H9 (cell line): ENCODE data around the gene PRELID2. TPM values are rescaled to one million over a fixed set of nuclear protein-coding genes. Genes with fewer than 3 reads are reported as not detected.
A peak's percentile ranks its signal among the peaks of the same experiment; 100 is the strongest.

ENCODE experiments used
- DNase-seq: peaks from one replicate; pipeline ENCODE4 v3.0.0-alpha.2; 2017
- H2AFZ ChIP-seq: one replicate; pipeline ENCODE4 v1.6.1; 2013; ENCODE audit warnings: mild to moderate bottlenecking, low read length, control low read depth, moderate library complexity
- H2AK5ac ChIP-seq: 2 replicates; pipeline ENCODE4 v1.6.1; 2013; ENCODE audit warnings: low read length, control low read depth, mixed read lengths; ENCODE audit not compliant: insufficient read length
- H2BK120ac ChIP-seq: one replicate; pipeline ENCODE4 v1.6.1; 2013; ENCODE audit warnings: low read depth, mild to moderate bottlenecking, low read length, control low read depth, inconsistent platforms; ENCODE audit not compliant: poor library complexity, severe bottlenecking
- H2BK12ac ChIP-seq: 2 replicates; pipeline ENCODE4 v1.6.1; 2013; ENCODE audit warnings: low read length, control low read depth, mixed read lengths, low read depth; ENCODE audit not compliant: insufficient read length
- H2BK15ac ChIP-seq: 2 replicates; pipeline ENCODE4 v1.6.1; 2013; ENCODE audit warnings: low read depth, low read length, control low read depth
- H2BK20ac ChIP-seq: one replicate; pipeline ENCODE4 v1.6.1; 2013; ENCODE audit warnings: low read depth, mild to moderate bottlenecking, low read length, control low read depth, inconsistent platforms; ENCODE audit not compliant: poor library complexity, severe bottlenecking
- H2BK5ac ChIP-seq: 2 replicates; pipeline ENCODE4 v1.6.1; 2013; ENCODE audit warnings: low read length, control low read depth, mixed read lengths; ENCODE audit not compliant: insufficient read length
- H3K14ac ChIP-seq: 2 replicates; pipeline ENCODE4 v1.6.1; 2013; ENCODE audit warnings: low read length, control low read depth; ENCODE audit not compliant: insufficient read depth
- H3K18ac ChIP-seq: 2 replicates; pipeline ENCODE4 v1.6.1; 2013; ENCODE audit warnings: low read depth, mild to moderate bottlenecking, mixed read lengths, low read length, control low read depth; ENCODE audit not compliant: insufficient read length
- H3K23ac ChIP-seq: 2 replicates; pipeline ENCODE4 v1.6.1; 2013; ENCODE audit warnings: low read length, control low read depth, mixed read lengths, low read depth; ENCODE audit not compliant: insufficient read length
- H3K23me2 ChIP-seq: 2 replicates; pipeline ENCODE4 v1.6.1; 2013; ENCODE audit warnings: low read depth, mild to moderate bottlenecking, mixed read lengths, low read length, control low read depth; ENCODE audit not compliant: insufficient read length, poor library complexity, severe bottlenecking
- H3K27ac ChIP-seq: 2 replicates; pipeline ENCODE4 v1.5.1; 2013; ENCODE audit warnings: low read length, control low read depth, mixed read lengths, low read depth; ENCODE audit not compliant: insufficient read length
- H3K27me3 ChIP-seq: 2 replicates; pipeline ENCODE4 v1.6.1; 2013; ENCODE audit warnings: low read length, control low read depth, inconsistent platforms; ENCODE audit not compliant: insufficient read depth
- H3K4ac ChIP-seq: 2 replicates; pipeline ENCODE4 v1.6.1; 2013; ENCODE audit warnings: low read depth, mild to moderate bottlenecking, control low read depth, inconsistent platforms, low read length, moderate library complexity
- H3K4me1 ChIP-seq: 2 replicates; pipeline ENCODE4 v1.6.1; 2013; ENCODE audit warnings: low read length, control low read depth, inconsistent platforms; ENCODE audit not compliant: insufficient read depth
- H3K4me2 ChIP-seq: 2 replicates; pipeline ENCODE4 v1.6.1; 2013; ENCODE audit warnings: low read length, control low read depth, mixed read lengths; ENCODE audit not compliant: insufficient read length, insufficient read depth
- H3K56ac ChIP-seq: 2 replicates; pipeline ENCODE4 v1.6.1; 2013; ENCODE audit warnings: low read depth, mild to moderate bottlenecking, mixed read lengths, low read length, control low read depth; ENCODE audit not compliant: insufficient read length
- H3K79me1 ChIP-seq: 2 replicates; pipeline ENCODE4 v1.6.1; 2013; ENCODE audit warnings: low read depth, mild to moderate bottlenecking, moderate library complexity, low read length, control low read depth, inconsistent platforms; ENCODE audit not compliant: insufficient read depth, poor library complexity, severe bottlenecking
- H3K79me2 ChIP-seq: 2 replicates; pipeline ENCODE4 v1.6.1; 2013; ENCODE audit warnings: low read length, control low read depth, inconsistent platforms; ENCODE audit not compliant: insufficient read depth
- H3K9ac ChIP-seq: 2 replicates; pipeline ENCODE4 v1.6.1; 2013; ENCODE audit warnings: low read length, control low read depth, mixed read lengths; ENCODE audit not compliant: insufficient read length; ENCODE audit errors: extremely low read depth
- H3K9me3 ChIP-seq: one replicate; pipeline ENCODE4 v1.6.1; 2013; ENCODE audit warnings: low read depth, low read length, inconsistent platforms; ENCODE audit not compliant: control insufficient read depth
- H3T11ph ChIP-seq: one replicate; pipeline ENCODE4 v1.6.1; 2013; ENCODE audit warnings: mild to moderate bottlenecking, low read length, control low read depth, inconsistent platforms
- H4K20me1 ChIP-seq: one replicate; pipeline ENCODE4 v1.6.1; 2013; ENCODE audit not compliant: control insufficient read depth, insufficient read length, insufficient read depth
- H4K5ac ChIP-seq: 2 replicates; pipeline ENCODE4 v1.6.1; 2013; ENCODE audit warnings: low read depth, mild to moderate bottlenecking, mixed read lengths, low read length, control low read depth; ENCODE audit not compliant: insufficient read length
- H4K8ac ChIP-seq: replicated peaks from 2 replicates; pipeline ENCODE4 v1.6.1; 2013; ENCODE audit warnings: low read length, control low read depth, mixed read lengths, low read depth; ENCODE audit not compliant: insufficient read length
- H4K91ac ChIP-seq: 2 replicates; pipeline ENCODE4 v1.6.1; 2013; ENCODE audit warnings: low read depth, mild to moderate bottlenecking, moderate library complexity, mixed read lengths, low read length, control low read depth; ENCODE audit not compliant: insufficient read length
- H3K27ac Mint-ChIP-seq, 3 experiments: 2 replicates in 2 of 3; 3 replicates in 1 of 3; pipeline ENCODE4 v1.8.0; 2020 to 2021; ENCODE audit warnings: mixed read lengths in 3 of 3, mild to moderate bottlenecking in 1 of 3, moderate library complexity in 1 of 3
- H3K27me3 Mint-ChIP-seq: 2 replicates; pipeline ENCODE4 v1.8.0; 2021; ENCODE audit warnings: low read depth, mild to moderate bottlenecking, moderate library complexity, mixed read lengths
- H3K36me3 Mint-ChIP-seq, 3 experiments: 2 replicates in 2 of 3; 3 replicates in 1 of 3; pipeline ENCODE4 v1.8.0; 2020 to 2021; ENCODE audit warnings: low read depth in 3 of 3, mixed read lengths in 3 of 3; ENCODE audit not compliant: insufficient read depth in 1 of 3
- H3K4me1 Mint-ChIP-seq, 2 experiments: 2 replicates each; pipeline ENCODE4 v1.8.0; 2020; ENCODE audit warnings: mixed read lengths in 2 of 2
- H3K4me3 Mint-ChIP-seq, 2 experiments: 2 replicates in 1 of 2; 3 replicates in 1 of 2; pipeline ENCODE4 v1.8.0; 2020 to 2021; ENCODE audit warnings: mild to moderate bottlenecking in 2 of 2, mixed read lengths in 2 of 2, moderate library complexity in 1 of 2
- H3K9me3 Mint-ChIP-seq, 2 experiments: 2 replicates in 1 of 2; 3 replicates in 1 of 2; pipeline ENCODE4 v1.8.0; 2020; ENCODE audit warnings: mild to moderate bottlenecking in 2 of 2, mixed read lengths in 2 of 2, moderate library complexity in 1 of 2
- WGBS: extraction: QIAGEN DNeasy Blood & Tissue Kit; methylation state at CpG from one replicate; pipeline ENCODE4 v1.1.7; 2013; ENCODE audit warnings: missing lambda C conversion rate, low lambda C conversion rate, mixed read lengths; ENCODE audit not compliant: insufficient read length; ENCODE audit errors: extremely low coverage; 5-methylcytosine and 5-hydroxymethylcytosine counted together
- total RNA-seq: library from RNA; stranded (reverse); gene quantifications from 2 replicates; pipeline ENCODE4 v1.2.1, GENCODE V29; 2021
- TF ChIP-seq, protein P1 (sequence below): fragments of 200-600 bp; sonication (generic); conservative IDR thresholded peaks from 3 replicates; pipeline ENCODE4 v1.8.0; 2021; ENCODE audit warnings: antibody characterized with exemption, mild to moderate bottlenecking

Gene PRELID2
- total RNA-seq, 1 experiment from 2014 or later, result 13.2 TPM

- H3K4me2 ChIP-seq, result no peak overlapping the region
Observed at GRCh38 chr5:145833631-145834200, 1.4 kb downstream of the PRELID2 start.

More at GRCh38 chr5:145833631-145834200, 1.4 kb downstream of the PRELID2 start:
- TF ChIP-seq, protein P1, sequence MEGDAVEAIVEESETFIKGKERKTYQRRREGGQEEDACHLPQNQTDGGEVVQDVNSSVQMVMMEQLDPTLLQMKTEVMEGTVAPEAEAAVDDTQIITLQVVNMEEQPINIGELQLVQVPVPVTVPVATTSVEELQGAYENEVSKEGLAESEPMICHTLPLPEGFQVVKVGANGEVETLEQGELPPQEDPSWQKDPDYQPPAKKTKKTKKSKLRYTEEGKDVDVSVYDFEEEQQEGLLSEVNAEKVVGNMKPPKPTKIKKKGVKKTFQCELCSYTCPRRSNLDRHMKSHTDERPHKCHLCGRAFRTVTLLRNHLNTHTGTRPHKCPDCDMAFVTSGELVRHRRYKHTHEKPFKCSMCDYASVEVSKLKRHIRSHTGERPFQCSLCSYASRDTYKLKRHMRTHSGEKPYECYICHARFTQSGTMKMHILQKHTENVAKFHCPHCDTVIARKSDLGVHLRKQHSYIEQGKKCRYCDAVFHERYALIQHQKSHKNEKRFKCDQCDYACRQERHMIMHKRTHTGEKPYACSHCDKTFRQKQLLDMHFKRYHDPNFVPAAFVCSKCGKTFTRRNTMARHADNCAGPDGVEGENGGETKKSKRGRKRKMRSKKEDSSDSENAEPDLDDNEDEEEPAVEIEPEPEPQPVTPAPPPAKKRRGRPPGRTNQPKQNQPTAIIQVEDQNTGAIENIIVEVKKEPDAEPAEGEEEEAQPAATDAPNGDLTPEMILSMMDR, result no peak
- H3K9me3 ChIP-seq, result no peaks in the 10 kb centered on the region
- H4K20me1 ChIP-seq, result no peaks in the 10 kb centered on the region
- no peaks in the 10 kb centered on the region; the same call in 1 of the 2 replicates for H3K27me3 ChIP-seq
- Mint-ChIP-seq H3K9me3 (no peaks in the 10 kb centered on the region; a peak in 1 of 5 replicates), H3K27ac (no peak overlapping the region), H3K27me3 (peaks cover 20% of the 10 kb centered on the region), H3K4me3 (peak overlapping the region in 1 of 2 experiments; percentile 30; a peak in 1 of 5 replicates), H3K36me3 (no peaks in the 10 kb centered on the region; a peak in 1 of 7 replicates), H3K4me1 (peaks cover 6% of the 10 kb centered on the region in 2 experiments; a peak in 3 of 4 replicates)
- H2BK12ac ChIP-seq, result no peak overlapping the region
- H3K27ac ChIP-seq, result no peak overlapping the region
- H3T11ph ChIP-seq, result no peak overlapping the region
- no peak overlapping the region for H3K18ac ChIP-seq
- H2AFZ ChIP-seq, result no peak overlapping the region
- H4K8ac ChIP-seq, result no peak overlapping the region
- no peak overlapping the region for H2AK5ac ChIP-seq
- no peak overlapping the region for H4K5ac ChIP-seq
- no peak overlapping the region for H3K56ac ChIP-seq
- peaks cover 4% of the 10 kb centered on the region for H3K23me2 ChIP-seq
- H2BK20ac ChIP-seq, result no peak overlapping the region
- no peak overlapping the region for H3K14ac ChIP-seq
- DNase-seq, result no peak
- H3K23ac ChIP-seq, result no peak overlapping the region
- H3K4ac ChIP-seq, result no peak overlapping the region
- no peaks in the 10 kb centered on the region for H3K79me2 ChIP-seq
- H4K91ac ChIP-seq, result no peak overlapping the region
- no peaks in the 10 kb centered on the region for H3K79me1 ChIP-seq
- WGBS, result no CpG with 5 or more reads among the region's 10 CpGs
- H3K4me1 ChIP-seq, result no peaks in the 10 kb centered on the region; the same call in 1 of the 2 replicates
- no peak overlapping the region for H2BK120ac ChIP-seq
- no peak overlapping the region for H2BK15ac ChIP-seq
- H3K9ac ChIP-seq, result no peak overlapping the region
- no peak overlapping the region for H2BK5ac ChIP-seq
